ENCODE results near the gene KLHL1.

KLHL1 gene

DNA sequence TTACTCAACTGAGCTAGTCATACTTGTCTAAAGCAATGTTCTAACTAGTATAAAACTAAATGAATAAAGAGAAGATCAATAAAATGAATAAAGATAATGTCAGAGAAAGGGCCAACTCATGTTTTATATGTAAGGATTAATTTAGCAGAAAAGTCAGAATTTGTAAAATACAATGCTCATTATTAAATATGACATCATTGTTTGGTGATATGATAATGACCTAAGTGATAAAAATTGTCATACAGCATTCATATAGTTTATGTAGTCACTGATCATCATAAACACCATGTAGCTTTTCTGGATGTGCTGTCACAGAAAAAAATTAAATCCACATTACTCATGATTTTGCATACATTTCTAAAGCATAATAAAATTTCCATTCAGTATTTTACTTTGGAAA lies 3.8 kb downstream of the KLHL1 start:
- Histone ChIP-seq H3K4me3 (no peak overlapping the region), H3K27ac (no peak overlapping the region)
- TF ChIP-seq, protein P1, sequence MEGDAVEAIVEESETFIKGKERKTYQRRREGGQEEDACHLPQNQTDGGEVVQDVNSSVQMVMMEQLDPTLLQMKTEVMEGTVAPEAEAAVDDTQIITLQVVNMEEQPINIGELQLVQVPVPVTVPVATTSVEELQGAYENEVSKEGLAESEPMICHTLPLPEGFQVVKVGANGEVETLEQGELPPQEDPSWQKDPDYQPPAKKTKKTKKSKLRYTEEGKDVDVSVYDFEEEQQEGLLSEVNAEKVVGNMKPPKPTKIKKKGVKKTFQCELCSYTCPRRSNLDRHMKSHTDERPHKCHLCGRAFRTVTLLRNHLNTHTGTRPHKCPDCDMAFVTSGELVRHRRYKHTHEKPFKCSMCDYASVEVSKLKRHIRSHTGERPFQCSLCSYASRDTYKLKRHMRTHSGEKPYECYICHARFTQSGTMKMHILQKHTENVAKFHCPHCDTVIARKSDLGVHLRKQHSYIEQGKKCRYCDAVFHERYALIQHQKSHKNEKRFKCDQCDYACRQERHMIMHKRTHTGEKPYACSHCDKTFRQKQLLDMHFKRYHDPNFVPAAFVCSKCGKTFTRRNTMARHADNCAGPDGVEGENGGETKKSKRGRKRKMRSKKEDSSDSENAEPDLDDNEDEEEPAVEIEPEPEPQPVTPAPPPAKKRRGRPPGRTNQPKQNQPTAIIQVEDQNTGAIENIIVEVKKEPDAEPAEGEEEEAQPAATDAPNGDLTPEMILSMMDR (IDR thresholded peaks at IDR 0.05): no peak
- DNase-seq (ENCODE audit: low spot score): no peak

DNA sequence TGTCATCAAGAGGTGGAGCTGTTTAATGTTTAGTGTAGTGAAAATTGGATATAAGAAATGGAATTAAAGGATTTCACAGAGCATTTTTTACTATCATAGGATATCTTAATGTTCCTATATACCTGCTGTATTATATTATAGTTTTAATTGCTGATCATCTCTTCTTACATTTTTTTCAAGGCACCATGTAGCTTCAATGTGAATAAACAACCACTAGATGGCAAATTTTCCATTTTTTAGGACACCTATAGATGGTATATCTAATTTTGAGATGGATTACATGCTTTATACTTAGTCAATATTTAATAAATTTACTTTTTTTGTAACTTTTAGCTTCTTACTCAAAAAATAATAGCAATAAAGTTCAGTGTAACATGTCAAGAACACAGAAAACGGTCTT lies 9.6 kb downstream of the KLHL1 start:
- no peak for DNase-seq (ENCODE audit: low spot score)
- TF ChIP-seq, protein P1 (IDR thresholded peaks at IDR 0.05): no peak
- no peak overlapping the region for H3K4me3 ChIP-seq
- no peak overlapping the region for H3K27ac ChIP-seq

DNA sequence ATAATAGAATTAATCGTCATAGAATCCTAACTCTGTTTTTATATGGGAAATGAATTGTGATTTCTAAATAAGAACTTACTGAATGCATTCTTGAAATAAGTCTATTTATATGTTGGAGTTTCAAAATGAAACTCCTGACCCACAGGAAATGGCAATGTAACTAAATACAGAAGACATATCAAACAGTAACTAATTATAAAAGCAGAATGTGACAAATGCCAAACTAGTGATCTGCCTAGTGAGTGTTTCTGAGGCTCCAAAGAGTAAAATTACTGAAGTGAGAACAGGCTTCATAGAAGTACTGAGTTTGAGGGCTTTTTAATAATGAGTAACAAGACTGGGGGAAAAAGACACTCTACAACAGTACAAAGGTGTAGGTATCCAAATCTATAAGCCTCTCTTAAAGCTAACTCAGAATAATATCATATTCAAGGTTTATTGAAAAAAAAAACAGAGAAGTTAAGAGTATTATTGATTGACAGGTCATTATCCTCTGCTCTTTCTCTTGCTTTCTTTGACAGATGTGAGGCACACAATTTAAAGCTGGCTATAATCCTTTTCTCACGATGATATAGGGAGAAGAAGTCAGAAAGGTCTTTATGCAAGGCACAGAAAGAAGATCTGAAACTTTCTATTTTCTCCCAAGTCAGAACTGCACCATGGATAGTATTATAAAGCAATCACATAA lies 18.1 kb downstream of the KLHL1 start:
- H3K27ac ChIP-seq: no peak overlapping the region
- DNase-seq (ENCODE audit: low spot score): no peak
- H3K4me3 ChIP-seq: no peak overlapping the region
- TF ChIP-seq, protein P1 (IDR thresholded peaks at IDR 0.05): no peak

DNA sequence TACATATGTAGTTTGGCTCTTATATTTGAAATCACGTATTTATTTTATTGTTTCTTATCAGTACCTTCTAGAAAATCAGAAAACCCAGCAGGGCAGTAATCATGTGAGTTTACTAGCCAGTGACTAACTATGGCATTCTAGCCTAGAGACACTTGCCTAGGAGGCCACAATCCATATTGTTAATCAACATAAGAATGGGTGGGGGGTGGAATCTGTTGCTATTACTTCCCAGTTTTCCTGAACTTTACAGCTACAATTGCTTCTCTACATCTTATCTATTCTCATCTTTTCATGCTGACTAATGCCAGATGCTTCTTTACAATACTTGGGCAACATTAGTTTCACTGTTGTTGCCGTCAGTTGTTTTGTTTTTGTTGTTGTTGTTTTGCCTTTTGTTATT lies 19.3 kb downstream of the KLHL1 start:
- Histone ChIP-seq H3K27ac (no peak overlapping the region), H3K4me3 (no peak overlapping the region)
- TF ChIP-seq, protein P1 (IDR thresholded peaks at IDR 0.05): no peak
- DNase-seq (ENCODE audit: low spot score): no peak

DNA sequence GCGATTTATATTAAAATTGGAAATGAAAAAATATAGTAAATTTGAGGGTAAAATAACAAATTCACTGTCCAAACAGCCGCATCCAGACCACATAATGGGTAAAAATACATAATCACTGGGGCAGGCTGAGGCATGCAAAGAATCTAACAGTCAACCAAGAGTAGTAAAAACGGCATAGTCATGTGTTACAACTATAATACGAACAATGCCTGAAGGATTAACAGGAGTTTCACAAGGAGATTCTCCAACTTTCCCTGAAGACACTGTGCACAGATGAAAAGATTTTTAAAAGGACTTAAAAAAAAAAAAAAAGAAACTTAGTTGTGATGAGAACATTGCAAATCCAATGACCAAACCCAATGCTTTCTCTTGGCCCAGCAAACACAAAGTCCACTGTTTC lies 21.0 kb downstream of the KLHL1 start:
- Histone ChIP-seq H3K4me3 (no peak overlapping the region), H3K27ac (no peak overlapping the region)
- TF ChIP-seq, protein P1 (IDR thresholded peaks at IDR 0.05): no peak
- DNase-seq (ENCODE audit: low spot score): no peak

DNA sequence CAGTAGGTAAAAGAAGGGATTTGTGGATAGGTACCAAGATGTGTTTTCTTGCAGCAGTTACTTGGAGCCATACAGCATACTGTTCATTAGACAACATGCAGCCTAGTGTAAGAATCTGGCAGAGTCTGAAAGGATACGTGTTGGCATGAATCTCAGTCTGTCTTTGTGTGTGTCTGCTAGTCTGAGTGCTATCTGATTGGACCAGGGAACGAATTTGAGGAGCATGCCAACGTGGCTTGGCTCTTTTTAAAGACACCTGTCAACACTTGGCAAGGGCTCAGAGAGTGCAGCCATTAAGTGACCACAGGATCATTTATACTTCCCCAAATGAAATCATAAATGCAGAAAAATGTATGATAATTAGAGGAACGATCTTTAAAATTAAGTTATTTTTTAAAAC lies 28.2 kb downstream of the KLHL1 start:
- TF ChIP-seq, protein P1 (IDR thresholded peaks at IDR 0.05): no peak
- no peak for DNase-seq (ENCODE audit: low spot score)
- no peak overlapping the region for H3K27ac ChIP-seq
- H3K4me3 ChIP-seq: no peak overlapping the region

DNA sequence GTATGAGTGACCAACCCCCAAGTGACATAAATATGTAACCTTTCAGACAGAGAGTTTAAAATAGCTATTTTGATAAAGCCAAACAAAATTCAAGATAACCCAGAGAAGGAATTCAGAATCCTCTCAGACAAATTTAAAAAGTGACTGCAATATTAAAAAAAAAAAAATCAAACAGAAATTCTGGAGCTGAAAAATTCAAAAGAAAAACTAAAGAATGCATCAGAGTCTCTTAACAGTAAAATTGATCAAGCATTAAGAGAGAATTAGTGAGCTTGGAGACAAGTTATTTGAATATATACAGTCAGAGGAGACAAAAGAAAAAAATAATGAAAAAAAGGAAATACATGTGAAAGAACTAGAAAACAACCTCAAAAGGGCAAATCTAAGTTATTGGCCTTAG lies 53.7 kb downstream of the KLHL1 start:
- no peak for DNase-seq (ENCODE audit: low spot score)
- TF ChIP-seq, protein P1 (IDR thresholded peaks at IDR 0.05): no peak
- Histone ChIP-seq H3K4me3 (no peak overlapping the region), H3K27ac (no peak overlapping the region)

All from coronary artery (tissue), 2 donors.